Motor neuron (in vitro differentiated cells): ENCODE results near the gene HTRA2. TPM values are rescaled to one million over a fixed set of nuclear protein-coding genes. Genes with fewer than 3 reads are reported as not detected.
A peak's percentile ranks its signal among the peaks of the same experiment; 100 is the strongest.

Source experiments
- ATAC-seq, 8 experiments: fragments of 200-7000 bp; cut with Tn5 transposase; replicated peaks in 6 of 8; 2 replicates each; pipeline ENCODE4 v1.8.0; 2021; ENCODE audit warnings: mild to moderate bottlenecking in 8 of 8, moderate library complexity in 8 of 8
- H3K27ac ChIP-seq, 2 donors: fragments of 250-450 bp; sonication (Bioruptor Pico); 2 replicates each; pipeline ENCODE4 v1.9.0; 2021; ENCODE audit warnings: antibody characterized with exemption in 2 of 2, mild to moderate bottlenecking in 2 of 2, moderate library complexity in 1 of 2
- H3K4me1 ChIP-seq, 2 donors: fragments of 250-450 bp; sonication (Bioruptor Pico); replicated peaks in 1 of 2; 2 replicates each; pipeline ENCODE4 v1.6.1; 2021; ENCODE audit warnings: antibody characterized with exemption in 2 of 2, mild to moderate bottlenecking in 2 of 2, moderate library complexity in 1 of 2
- H3K4me3 ChIP-seq, 5 donors: fragments of 250-450 bp; sonication (Bioruptor Pico); 2 replicates each; pipeline ENCODE4 v1.9.0; 2021; ENCODE audit warnings: antibody characterized with exemption in 5 of 5, mild to moderate bottlenecking in 5 of 5, moderate library complexity in 4 of 5
- WGBS, 10 experiments: fragments of 450-650 bp; shearing (Covaris generic); methylation state at CpG; one replicate each; pipeline ENCODE4 v1.0.0; 2022; 5-methylcytosine and 5-hydroxymethylcytosine counted together
- in situ Hi-C, 9 experiments: fragments of 400-800 bp; cut with MboI; loops; one replicate each; pipeline ENCODE4 v1.15.0; 2021; ENCODE audit warnings: low sequenced_read_pairs in 9 of 9, low pct_unique_long_range_greater_than_20kb in 2 of 9; ENCODE audit not compliant: unreplicated experiment in 9 of 9
- total RNA-seq, 8 experiments: library from RNA; unstranded; fragments of 300-600 nt; gene quantifications; 2 replicates each; pipeline versions ENCODE4 v1.2.3 to v1.2.4, GENCODE V29; 2022

The HTRA2 gene
- total RNA-seq, 8 experiments from 2014 or later = 30.9 to 49.4 (median 39.3) TPM

DNA sequence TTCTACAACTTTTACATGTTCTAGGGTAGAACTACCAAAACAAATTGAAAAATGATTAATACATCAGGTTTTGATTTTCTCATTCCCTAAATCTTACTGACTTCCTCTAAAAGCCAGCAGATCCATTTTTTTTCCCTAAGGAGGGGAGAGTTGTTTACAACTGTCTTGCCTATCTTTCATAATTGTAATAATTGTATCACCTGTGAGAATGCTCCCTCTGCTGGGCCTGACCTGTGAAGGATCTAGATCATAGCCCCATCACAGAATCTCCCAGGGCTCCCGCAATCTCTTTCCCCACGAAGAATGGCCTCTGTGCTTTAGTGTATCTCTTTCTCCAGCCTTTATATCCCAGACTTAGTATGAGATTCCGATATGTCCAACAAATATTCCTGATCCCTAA is 14.9 kb downstream of the HTRA2 start:
- H3K27ac ChIP-seq = no peak overlapping the region
- in situ Hi-C loops = no loop called here
- peaks cover 3 to 6% of the 10 kb centered on the region in 2 donors for H3K4me1 ChIP-seq
- no peak for ATAC-seq
- WGBS, 10 experiments = 70 to 90% (median 79%) methylated on average over 2 to 3 of the region's 3 CpGs; no CpG with 5 or more reads in 3 of the 10 experiments
- H3K4me3 ChIP-seq = no peak overlapping the region

GRCh38 chr2:74546004-74546403 is 16.3 kb downstream of the HTRA2 start:
- in situ Hi-C loops = no loop called here
- ATAC-seq = no peak
- no peak overlapping the region for H3K4me3 ChIP-seq
- H3K27ac ChIP-seq = no peak overlapping the region
- peaks cover 3 to 6% of the 10 kb centered on the region in 2 donors for H3K4me1 ChIP-seq
- 53 to 100% (median 80%) methylated on average over 1 to 3 of the region's 3 CpGs; no CpG with 5 or more reads in 1 of the 10 experiments for WGBS, 10 experiments

DNA sequence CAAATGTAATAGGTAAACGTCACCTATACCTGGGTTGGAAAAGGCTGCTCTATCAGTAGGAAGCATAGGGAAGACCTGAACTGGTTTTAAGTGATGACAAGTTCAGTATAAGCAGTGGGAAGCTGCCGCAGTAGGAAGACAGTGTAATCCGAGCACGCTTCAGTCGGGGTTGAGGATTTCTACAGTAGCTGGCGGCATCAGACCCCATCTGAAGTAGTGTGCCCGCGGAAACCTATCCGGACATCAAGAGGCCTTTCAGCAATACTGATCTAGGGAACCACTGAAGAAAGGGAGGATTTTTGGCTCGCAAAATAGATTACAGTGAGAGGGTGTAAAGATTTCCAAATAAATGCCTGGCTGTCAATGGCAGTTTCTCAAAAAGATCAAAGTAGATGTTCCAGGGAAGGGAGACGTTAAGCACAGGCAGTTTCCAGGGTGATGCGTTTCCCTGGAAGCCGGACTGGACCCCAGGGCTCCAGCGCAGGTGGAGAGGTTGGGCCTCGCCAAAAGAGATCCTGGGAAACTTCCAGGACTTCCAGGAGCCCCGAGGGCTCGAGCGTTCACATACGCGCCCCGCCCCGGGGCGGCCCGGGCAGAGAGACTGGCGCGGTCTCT is 18.7 kb downstream of the HTRA2 start:
- in situ Hi-C loops = no loop called here
- peak in 1 of 8 experiments; percentile 7 for ATAC-seq
- peak overlapping the region; percentile 22 to 34 (median 30) for H3K4me3 ChIP-seq
- 3 to 100% (median 40%) methylated on average over 1 to 14 of the region's 26 CpGs for WGBS, 10 experiments
- H3K4me1 ChIP-seq = peaks cover 12 to 17% of the 10 kb centered on the region in 2 donors
- H3K27ac ChIP-seq = no peak overlapping the region

- peak overlapping the region; percentile 22 to 34 (median 30) for H3K4me3 ChIP-seq
- ATAC-seq = peak; percentile 4 to 93 (median 42)
- WGBS, 10 experiments = 0 to 65% (median 12%) methylated on average over 1 to 15 of the region's 85 CpGs; no CpG with 5 or more reads in 4 of the 10 experiments
- H3K4me1 ChIP-seq = peaks cover 12 to 17% of the 10 kb centered on the region in 2 donors
- H3K27ac ChIP-seq = no peak overlapping the region
- in situ Hi-C loops = no loop called here
Measured at GRCh38 chr2:74548900-74549826, 19.4 kb downstream of the HTRA2 start.

GRCh38 chr2:74550231-74550630 is 20.5 kb downstream of the HTRA2 start:
- WGBS, 10 experiments = 100% methylated on average over 1 of the region's 7 CpGs; no CpG with 5 or more reads in 8 of the 10 experiments
- no peak overlapping the region for H3K27ac ChIP-seq
- ATAC-seq = no peak
- in situ Hi-C loops = no loop called here
- H3K4me3 ChIP-seq = no peak overlapping the region
- H3K4me1 ChIP-seq = peaks cover 12 to 17% of the 10 kb centered on the region in 2 donors

GRCh38 chr2:74551530-74551929 is 21.8 kb downstream of the HTRA2 start:
- H3K4me3 ChIP-seq = no peak overlapping the region
- in situ Hi-C loops = no loop called here
- no peak overlapping the region for H3K27ac ChIP-seq
- H3K4me1 ChIP-seq = peaks cover 12 to 20% of the 10 kb centered on the region in 2 donors
- ATAC-seq = no peak

DNA sequence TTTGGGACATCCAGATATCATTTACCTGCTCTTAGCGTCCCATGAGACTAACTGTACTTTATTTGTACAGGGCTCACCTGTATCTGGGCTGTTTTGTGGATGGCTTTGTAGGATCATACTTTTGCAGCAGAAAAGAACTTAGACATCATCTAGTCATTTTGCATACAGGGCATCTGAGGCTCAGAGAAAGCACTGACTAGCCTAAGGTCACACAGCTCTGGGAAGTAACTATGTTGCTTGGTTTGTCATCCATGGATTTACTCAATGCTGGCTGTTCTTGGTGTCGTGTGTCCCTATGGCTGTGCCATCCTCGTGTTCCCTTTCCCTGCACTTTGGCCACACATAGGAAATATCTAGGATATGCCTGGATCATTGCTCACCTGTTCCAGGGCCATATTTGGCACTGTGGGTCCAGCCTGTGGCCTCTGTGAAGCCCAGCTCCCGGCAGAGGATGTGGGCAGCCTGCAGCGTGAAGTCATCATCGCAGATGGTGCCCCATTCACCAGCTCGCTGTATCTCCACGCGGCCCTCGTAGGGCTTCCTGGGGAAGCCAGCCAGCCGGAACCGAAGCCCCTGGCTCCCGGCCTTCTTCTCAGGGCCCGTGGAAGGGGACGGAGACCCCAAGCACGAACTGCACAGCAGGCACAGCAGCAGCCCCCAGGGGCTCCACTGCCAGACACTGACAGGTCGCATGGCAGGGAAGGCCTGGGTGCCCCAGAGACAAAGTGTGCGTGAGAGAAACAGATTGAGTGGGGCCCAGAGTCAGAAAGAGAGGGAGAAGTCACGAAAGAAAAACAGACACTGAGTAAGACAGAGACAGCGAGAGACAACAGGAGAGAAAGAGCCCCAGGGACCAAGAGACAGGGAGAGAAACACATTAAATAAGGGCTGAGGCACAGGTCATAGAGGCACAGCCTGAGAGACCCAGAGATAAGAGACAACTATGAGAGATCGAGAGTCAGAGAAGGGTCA is 22.5 kb downstream of the HTRA2 start:
- in situ Hi-C loops = no loop called here
- Histone ChIP-seq H3K27ac (no peak overlapping the region), H3K4me1 (peaks cover 12 to 20% of the 10 kb centered on the region in 2 donors), H3K4me3 (peak overlapping the region; percentile 61 to 99 (median 85))
- 40 to 92% (median 69%) methylated on average over 1 to 11 of the region's 21 CpGs for WGBS, 10 experiments
- ATAC-seq = no peak

- Histone ChIP-seq H3K4me3 (peak overlapping the region; percentile 61 to 99 (median 85)), H3K27ac (peak overlapping the region; percentile 81 to 84), H3K4me1 (peaks cover 10 to 20% of the 10 kb centered on the region in 2 donors)
- ATAC-seq = peak in 5 of 8 experiments; percentile 39 to 53 (median 46)
- in situ Hi-C loops = no loop called here
- WGBS, 10 experiments = 0 to 68% (median 8%) methylated on average over 1 to 6 of the region's 27 CpGs
Measured at GRCh38 chr2:74552914-74553811, 23.4 kb downstream of the HTRA2 start.

- Histone ChIP-seq H3K4me3 (peak within 1 kb of the TSS; percentile 61 to 99 (median 85)), H3K4me1 (peaks cover 10 to 19% of the 10 kb centered on the region in 2 donors), H3K27ac (peak within 1 kb of the TSS; percentile 81 to 84)
- 0% methylated on average over 1 of the region's 73 CpGs; no CpG with 5 or more reads in 9 of the 10 experiments for WGBS, 10 experiments
- in situ Hi-C loops = no loop called here
- ATAC-seq = peak; percentile 68 to 83 (median 78)
Measured at GRCh38 chr2:74553892-74554819, 24.4 kb downstream of the HTRA2 start, which contains the start of the genes DOK1 and LOXL3. TSS of gene DOK1 (plus strand) at chr2:74554720. CDS start at chr2:74554755, 35 bp downstream. TSS of gene LOXL3 (minus strand) at chr2:74553942. CDS start at chr2:74552634, 1,308 bp downstream.

GRCh38 chr2:74554820-74555531 is 25.2 kb downstream of the HTRA2 start:
- Histone ChIP-seq H3K4me3 (peak overlapping the region; percentile 61 to 99 (median 85)), H3K4me1 (peaks cover 10 to 15% of the 10 kb centered on the region in 2 donors), H3K27ac (no peak overlapping the region)
- 0 to 4% (median 1%) methylated on average over 5 to 18 of the region's 58 CpGs; no CpG with 5 or more reads in 5 of the 10 experiments for WGBS, 10 experiments
- peak; percentile 28 to 68 (median 33) for ATAC-seq
- in situ Hi-C loops = no loop called here
